GM21360 (cell line): ENCODE data around the gene RYR3.

Experiments
- ATAC-seq: cut with Tn5 transposase; IDR thresholded peaks from one replicate; pipeline ENCODE4 v1.9.1; 2021; ENCODE audit warnings: mild to moderate bottlenecking, moderate library complexity; ENCODE audit not compliant: unreplicated experiment

RYR3 gene

GRCh38 chr15:33317896-33318295 lies 7.1 kb downstream of the RYR3 start:
- ATAC-seq: no peak

- no peak for ATAC-seq
These were observed 9.2 kb downstream of the RYR3 start for GRCh38 chr15:33320017-33320416.

- ATAC-seq: no peak
These were observed 11.3 kb downstream of the RYR3 start for GRCh38 chr15:33322091-33322490.

- ATAC-seq: no peak
These were observed 13.8 kb downstream of the RYR3 start for GRCh38 chr15:33324609-33325008.

GRCh38 chr15:33326908-33327307 lies 16.1 kb downstream of the RYR3 start:
- no peak for ATAC-seq

- no peak for ATAC-seq
These were observed 17.3 kb downstream of the RYR3 start for GRCh38 chr15:33328106-33328505.

- no peak for ATAC-seq
These were observed 18.7 kb downstream of the RYR3 start for GRCh38 chr15:33329457-33329856.

- no peak for ATAC-seq
These were observed 20.2 kb downstream of the RYR3 start for GRCh38 chr15:33330931-33331330.

- ATAC-seq: no peak
These were observed 31.2 kb downstream of the RYR3 start for GRCh38 chr15:33341953-33342352.

GRCh38 chr15:33343275-33343674 lies 32.5 kb downstream of the RYR3 start:
- ATAC-seq: no peak

GRCh38 chr15:33344111-33344510 lies 33.3 kb downstream of the RYR3 start:
- no peak for ATAC-seq

GRCh38 chr15:33344530-33344929 lies 33.8 kb downstream of the RYR3 start:
- no peak for ATAC-seq

GRCh38 chr15:33354411-33354810 lies 43.6 kb downstream of the RYR3 start:
- no peak for ATAC-seq

GRCh38 chr15:33357845-33358244 lies 47.1 kb downstream of the RYR3 start:
- ATAC-seq: no peak

GRCh38 chr15:33358306-33358705 lies 47.5 kb downstream of the RYR3 start:
- ATAC-seq: no peak

GRCh38 chr15:33360886-33361285 lies 50.1 kb downstream of the RYR3 start:
- no peak for ATAC-seq

- no peak for ATAC-seq
These were observed 59.3 kb downstream of the RYR3 start for GRCh38 chr15:33369941-33370622.

- ATAC-seq: no peak
These were observed 59.9 kb downstream of the RYR3 start for GRCh38 chr15:33370623-33371020.

- no peak for ATAC-seq
These were observed 60.4 kb downstream of the RYR3 start for GRCh38 chr15:33371159-33371558.

GRCh38 chr15:33374226-33374914 lies 63.6 kb downstream of the RYR3 start:
- no peak for ATAC-seq

- ATAC-seq: no peak
These were observed 64.5 kb downstream of the RYR3 start for GRCh38 chr15:33375236-33375635.

- no peak for ATAC-seq
These were observed 66.4 kb downstream of the RYR3 start for GRCh38 chr15:33377204-33377603.
